GM21786 (cell line): ENCODE measurements around the gene SH2D3A.

Experiments
- ATAC-seq: cut with Tn5 transposase; IDR thresholded peaks from one replicate; pipeline ENCODE4 v1.9.1; 2021; ENCODE audit not compliant: unreplicated experiment

SH2D3A gene

GRCh38 chr19:6737873-6738786 is 29.1 kb downstream of the SH2D3A start:
- ATAC-seq, result no peak

GRCh38 chr19:6737284-6737872 is 29.9 kb downstream of the SH2D3A start, which contains the start of gene GPR108:
TSS of gene GPR108 (minus strand) at chr19:6737580. CDS start at chr19:6737576, 4 bp downstream.
- ATAC-seq, result peak; percentile 59

DNA sequence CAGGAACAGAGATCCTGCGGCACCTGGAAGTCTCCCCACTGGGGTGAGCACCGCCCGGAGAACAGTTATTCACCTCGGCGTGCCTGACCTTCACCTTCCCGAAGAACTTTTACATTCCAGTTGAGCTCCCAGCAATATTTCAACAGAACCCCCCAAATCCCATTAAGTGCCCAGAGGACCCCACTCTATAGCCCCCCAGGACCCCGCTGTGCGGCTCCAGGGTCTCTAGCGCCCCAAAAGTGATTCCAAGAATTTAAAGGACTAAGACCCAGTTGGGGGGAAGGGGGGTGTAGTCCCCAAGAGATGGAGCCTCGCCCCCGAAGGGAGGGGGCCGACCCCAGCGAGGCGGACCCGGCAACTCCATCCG is 30.3 kb downstream of the SH2D3A start:
- no peak for ATAC-seq

DNA sequence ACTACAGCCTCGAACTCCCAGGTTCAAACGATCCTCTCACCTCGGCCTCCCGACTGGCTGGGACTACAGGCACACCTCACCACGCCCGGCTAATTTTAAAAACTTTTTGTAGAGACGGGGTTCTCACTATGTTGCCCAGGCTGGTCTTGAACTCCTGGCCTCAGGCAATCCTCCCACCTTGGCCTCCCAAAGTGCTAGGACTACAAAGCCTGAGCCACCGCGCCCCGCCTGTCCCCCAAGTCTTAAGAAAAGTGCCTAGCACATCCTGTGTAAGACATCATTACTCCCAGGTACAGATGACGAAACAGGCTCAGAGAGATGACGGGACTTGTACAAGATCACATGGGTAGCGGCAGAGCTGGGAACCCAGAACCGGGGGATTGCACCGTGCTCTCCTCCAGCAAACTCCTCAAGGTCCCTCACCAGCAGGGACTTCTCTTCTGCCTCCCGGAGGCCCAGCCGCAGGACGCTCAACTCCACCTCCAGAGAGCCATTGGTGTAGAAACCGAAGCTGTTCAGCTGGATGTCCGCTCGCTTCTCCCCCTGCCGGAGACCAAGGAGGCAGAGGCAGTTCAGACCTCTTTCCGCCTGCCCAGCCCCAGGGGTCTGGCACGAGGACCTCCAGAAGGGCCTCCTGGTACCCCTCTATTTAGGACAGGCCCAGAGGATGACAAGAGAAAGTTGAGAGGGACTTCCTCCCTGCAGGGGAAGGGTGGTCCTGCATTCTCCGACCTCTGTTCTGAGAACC is 30.9 kb downstream of the SH2D3A start:
- ATAC-seq, result no peak

- ATAC-seq, result no peak
Measured at GRCh38 chr19:6735181-6735911, 31.9 kb downstream of the SH2D3A start.

- no peak for ATAC-seq
Measured at GRCh38 chr19:6734096-6734696, 33.0 kb downstream of the SH2D3A start.

DNA sequence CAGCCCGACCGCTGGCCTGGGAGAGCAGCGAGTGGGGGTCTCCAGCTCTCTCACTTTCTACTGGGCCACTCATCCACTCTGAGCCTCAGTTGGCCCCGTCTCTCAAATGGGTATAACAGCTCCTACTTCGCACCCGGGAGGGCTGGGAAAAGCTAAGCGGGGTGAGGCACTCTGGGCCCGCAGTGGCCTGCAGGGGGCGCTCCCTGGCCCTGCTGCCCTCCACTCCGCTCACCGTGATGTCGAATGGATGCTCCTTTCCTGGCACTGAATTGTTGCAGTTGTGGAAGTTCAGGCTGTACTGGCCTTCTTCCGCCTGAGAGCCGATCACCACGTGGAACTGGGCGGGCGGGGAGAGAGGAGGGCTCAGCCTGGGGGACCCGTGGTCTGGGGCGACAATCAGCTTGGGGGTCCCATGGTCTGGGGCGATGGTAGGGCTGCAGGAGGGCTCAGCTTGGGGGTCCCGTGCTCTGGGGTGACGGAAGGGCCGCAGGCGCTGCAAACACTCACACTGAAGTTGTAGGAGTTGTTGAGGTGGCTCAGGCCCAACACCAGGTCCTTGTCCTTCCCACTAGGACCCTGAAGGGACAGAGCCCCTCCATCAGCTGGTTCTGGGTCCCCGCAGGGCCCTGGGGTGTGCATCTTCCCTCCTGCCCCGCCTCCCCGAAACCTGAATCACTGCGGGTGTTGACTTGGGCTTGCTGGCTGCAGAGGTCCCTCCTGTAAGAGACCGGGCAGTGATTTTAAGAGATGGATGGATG is 33.7 kb downstream of the SH2D3A start:
- ATAC-seq, result no peak

- no peak for ATAC-seq
Measured at GRCh38 chr19:6732803-6733337, 34.4 kb downstream of the SH2D3A start.

DNA sequence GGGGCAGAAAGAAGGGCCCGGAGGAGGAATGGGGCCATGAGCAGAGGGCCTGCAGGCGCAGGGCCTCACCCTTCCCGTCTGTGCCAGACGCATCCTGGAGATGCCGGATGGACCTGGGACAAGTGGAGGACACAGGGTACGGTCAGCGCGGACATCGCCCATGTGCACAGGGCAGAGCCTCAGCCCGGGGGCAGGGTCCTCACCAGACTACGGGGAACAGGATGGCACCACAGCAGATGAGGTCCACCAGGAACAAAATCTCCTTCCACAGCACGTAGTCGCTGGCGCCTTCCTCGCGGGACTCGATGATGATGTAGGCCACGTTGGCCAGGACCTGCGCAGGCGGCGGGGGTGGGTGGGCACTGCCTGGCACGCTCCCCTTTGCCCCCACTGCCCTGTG is 35.4 kb downstream of the SH2D3A start:
- ATAC-seq, result no peak

DNA sequence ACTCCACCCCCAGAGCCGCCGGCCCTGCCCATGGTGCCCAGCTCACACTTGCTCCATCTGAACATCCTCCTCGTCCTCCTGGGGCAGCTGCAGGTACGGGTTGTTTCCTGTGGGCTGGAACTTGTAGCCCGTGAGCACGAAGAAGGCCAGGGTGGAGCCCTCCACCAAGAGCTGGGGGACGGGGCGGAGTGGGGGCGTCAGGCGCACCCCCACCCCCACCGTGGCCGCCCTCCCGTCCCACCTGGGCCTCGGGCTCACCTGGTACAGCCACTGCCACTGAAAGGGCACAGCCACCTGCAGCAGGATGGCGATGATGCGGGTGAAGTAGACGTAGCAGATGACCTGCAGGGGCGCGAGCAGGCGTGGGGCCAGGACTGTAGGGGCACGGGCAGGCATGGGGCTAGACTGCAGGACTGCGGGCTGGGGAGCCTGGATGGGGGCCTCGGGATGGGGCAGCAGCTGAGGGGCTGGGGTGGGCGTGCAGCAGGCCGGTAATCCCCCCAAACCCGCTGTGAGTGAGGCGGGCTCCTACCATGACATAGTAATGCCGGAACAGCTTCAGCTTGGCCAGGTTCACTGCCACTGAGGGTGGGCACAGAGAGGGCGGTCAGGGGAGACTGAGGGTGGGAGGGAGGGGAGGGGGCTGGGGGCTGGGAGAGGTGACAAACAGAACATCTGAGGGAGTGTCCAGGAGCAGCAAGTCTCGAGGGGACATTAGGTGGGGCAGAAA is 36.1 kb downstream of the SH2D3A start:
- no peak for ATAC-seq

DNA sequence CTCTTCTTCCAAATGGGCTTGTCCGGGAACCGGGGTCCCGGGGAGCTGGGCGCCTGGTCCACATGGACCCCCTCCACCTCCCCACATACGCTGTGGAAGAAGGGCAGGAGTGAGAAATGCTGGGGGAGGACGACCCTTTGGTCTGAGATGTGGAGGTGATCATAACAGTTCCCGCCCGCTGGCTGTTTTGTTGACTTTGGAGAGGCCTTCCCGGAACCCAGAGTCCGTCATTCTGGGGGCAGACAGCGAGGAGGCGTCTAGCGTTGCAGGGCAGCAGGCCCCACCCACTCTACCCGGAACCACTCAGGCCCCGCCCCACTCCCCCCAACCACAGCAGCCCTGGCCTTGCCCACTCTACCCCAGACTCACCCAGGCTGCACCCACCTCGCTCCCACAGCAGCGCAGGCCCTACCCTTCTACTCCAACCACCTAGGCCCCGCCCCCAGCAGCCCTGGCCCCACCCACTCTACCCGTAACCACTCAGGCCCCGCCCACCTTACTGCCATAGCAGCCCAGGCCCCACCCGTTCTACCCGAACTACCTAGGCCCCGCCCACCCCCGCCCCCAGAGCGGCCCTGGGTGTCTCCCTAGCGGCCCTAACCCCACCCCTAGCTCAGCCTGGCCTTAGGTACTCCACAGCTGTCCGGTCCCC is 37.0 kb downstream of the SH2D3A start:
- ATAC-seq, result no peak

GRCh38 chr19:6729573-6730152 is 37.6 kb downstream of the SH2D3A start:
- no peak for ATAC-seq

DNA sequence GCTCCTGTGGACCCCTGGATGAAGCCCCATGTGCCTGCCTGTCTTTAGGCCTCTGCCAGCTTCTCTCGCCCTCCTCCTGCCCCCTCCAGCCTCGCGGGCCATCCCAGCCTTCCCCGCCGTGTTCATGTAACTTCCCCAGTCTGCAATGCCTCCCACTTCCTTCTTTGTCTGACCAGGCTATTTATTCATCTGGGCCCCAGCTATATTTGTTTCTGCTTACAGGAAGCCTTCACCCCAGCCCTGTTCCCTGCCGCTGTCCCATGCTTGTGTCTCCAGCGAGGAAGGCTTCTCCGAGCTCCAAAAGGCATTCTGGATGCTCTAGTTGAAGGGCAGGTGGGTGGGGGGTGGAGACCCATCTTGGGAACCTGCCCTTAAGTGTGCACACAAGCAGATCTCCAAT is 38.9 kb downstream of the SH2D3A start:
- ATAC-seq, result no peak

- no peak for ATAC-seq
Measured at GRCh38 chr19:6725513-6726231, 41.6 kb downstream of the SH2D3A start.

GRCh38 chr19:6724631-6725492 is 42.4 kb downstream of the SH2D3A start:
- no peak for ATAC-seq

DNA sequence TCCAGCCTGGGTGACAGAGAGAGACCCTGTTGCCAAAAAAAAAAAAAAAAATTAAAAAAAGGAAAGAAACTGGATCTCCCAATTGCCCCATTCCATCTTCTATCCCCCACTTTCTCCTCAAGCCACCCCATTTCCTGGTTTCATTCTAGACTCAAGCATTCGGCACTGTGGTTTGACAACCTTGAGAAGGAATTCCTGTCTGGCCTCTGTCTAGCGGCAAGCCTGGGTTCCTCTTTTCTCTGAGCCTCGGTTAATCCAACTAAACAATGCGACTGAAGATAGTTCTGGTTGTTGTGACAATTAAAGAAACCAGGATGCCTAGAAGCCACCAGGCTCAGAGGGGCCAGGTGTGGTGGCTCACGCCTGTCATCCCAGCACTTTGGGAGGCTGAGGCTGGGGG is 43.5 kb downstream of the SH2D3A start:
- ATAC-seq, result no peak
